ENCODE results near the gene SLC26A4. TPM values are rescaled to one million over a fixed set of nuclear protein-coding genes. Genes with fewer than 3 reads are reported as not detected.

SLC26A4 gene
- total RNA-seq, 4 donors from 2014 or later, result 0.18 to 0.27 TPM; not detected in 2

DNA sequence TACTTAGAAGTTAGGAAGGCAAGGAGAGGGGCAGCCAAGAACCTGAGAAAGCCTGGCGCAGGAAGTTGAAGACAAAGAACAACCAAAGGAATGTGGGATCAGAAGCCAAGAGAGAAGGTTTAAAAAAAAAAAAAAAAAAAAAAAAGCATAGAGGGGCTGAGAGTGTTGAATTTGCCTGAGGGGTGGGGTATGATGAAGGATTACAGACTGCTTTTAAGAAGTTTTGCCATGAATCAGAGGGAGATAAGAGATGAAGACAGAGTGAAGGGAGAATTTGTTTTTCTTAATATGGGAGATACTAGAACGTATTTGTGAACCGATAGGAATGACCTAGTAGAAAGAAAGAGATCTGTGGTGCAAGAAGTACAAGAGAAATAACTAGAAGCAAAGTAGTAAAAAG lies 6.7 kb downstream of the SLC26A4 start:
- H3K36me3 ChIP-seq, result no peaks in the 10 kb centered on the region
- no peak for DNase-seq
- TF ChIP-seq, protein P1, sequence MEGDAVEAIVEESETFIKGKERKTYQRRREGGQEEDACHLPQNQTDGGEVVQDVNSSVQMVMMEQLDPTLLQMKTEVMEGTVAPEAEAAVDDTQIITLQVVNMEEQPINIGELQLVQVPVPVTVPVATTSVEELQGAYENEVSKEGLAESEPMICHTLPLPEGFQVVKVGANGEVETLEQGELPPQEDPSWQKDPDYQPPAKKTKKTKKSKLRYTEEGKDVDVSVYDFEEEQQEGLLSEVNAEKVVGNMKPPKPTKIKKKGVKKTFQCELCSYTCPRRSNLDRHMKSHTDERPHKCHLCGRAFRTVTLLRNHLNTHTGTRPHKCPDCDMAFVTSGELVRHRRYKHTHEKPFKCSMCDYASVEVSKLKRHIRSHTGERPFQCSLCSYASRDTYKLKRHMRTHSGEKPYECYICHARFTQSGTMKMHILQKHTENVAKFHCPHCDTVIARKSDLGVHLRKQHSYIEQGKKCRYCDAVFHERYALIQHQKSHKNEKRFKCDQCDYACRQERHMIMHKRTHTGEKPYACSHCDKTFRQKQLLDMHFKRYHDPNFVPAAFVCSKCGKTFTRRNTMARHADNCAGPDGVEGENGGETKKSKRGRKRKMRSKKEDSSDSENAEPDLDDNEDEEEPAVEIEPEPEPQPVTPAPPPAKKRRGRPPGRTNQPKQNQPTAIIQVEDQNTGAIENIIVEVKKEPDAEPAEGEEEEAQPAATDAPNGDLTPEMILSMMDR (IDR thresholded peaks at IDR 0.05), result no peak
- TF ChIP-seq POLR2A (IDR thresholded peaks at IDR 0.05), result no peak
- no peak overlapping the region for H3K27ac ChIP-seq
- no peaks in the 10 kb centered on the region for H3K9me3 ChIP-seq
- no peaks in the 10 kb centered on the region for H3K27me3 ChIP-seq
- H3K4me3 ChIP-seq, result no peak overlapping the region
- no peaks in the 10 kb centered on the region for H3K4me1 ChIP-seq

DNA sequence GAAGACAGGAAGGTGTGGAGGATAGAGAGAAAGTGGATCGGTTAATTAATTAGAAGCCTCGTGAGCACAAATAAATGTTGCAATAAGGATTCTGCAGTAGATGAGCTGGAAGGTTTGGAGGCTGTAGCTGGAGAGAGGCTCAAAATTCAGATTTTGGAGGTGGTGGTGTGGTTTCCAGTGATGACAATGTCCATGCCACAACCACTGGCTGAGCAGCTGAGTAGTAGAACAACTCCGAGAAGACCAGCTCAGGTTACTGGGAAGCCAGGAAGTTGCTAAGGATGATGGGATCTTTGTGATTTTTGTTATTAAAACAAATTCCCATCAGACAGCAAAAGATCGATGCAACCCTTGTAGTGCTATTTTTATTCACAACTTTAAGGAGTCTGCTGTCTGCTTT lies 7.7 kb downstream of the SLC26A4 start:
- TF ChIP-seq POLR2A (IDR thresholded peaks at IDR 0.05), result no peak
- no peak overlapping the region for H3K27ac ChIP-seq
- no peak for DNase-seq
- no peaks in the 10 kb centered on the region for H3K9me3 ChIP-seq
- H3K27me3 ChIP-seq, result no peaks in the 10 kb centered on the region
- no peaks in the 10 kb centered on the region for H3K36me3 ChIP-seq
- no peaks in the 10 kb centered on the region for H3K4me1 ChIP-seq
- no peak overlapping the region for H3K4me3 ChIP-seq

DNA sequence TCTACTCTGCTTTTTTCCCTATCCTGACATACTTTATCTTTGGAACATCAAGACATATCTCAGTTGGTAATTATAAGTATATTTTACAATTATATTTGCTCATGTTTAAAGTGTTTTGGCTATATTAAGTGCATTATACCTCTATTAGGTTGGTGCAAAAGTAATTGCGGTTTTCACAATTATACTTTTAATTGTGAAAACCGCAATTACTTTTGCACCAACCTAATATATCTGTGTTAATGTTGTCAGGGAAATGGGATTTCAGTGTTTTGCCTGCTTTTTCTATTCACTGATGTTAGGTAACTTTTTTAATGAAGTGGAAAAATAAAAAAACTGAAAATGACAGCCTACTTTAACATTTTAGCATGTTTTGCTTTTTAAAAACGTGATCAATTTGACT lies 11.6 kb downstream of the SLC26A4 start:
- no peak overlapping the region for H3K4me3 ChIP-seq
- no peaks in the 10 kb centered on the region for H3K36me3 ChIP-seq
- no peaks in the 10 kb centered on the region for H3K27me3 ChIP-seq
- H3K27ac ChIP-seq, result no peak overlapping the region
- no peaks in the 10 kb centered on the region for H3K4me1 ChIP-seq
- H3K9me3 ChIP-seq, result no peaks in the 10 kb centered on the region
- DNase-seq, result no peak
- TF ChIP-seq, protein P1 (IDR thresholded peaks at IDR 0.05), result no peak
- TF ChIP-seq POLR2A (IDR thresholded peaks at IDR 0.05), result no peak

DNA sequence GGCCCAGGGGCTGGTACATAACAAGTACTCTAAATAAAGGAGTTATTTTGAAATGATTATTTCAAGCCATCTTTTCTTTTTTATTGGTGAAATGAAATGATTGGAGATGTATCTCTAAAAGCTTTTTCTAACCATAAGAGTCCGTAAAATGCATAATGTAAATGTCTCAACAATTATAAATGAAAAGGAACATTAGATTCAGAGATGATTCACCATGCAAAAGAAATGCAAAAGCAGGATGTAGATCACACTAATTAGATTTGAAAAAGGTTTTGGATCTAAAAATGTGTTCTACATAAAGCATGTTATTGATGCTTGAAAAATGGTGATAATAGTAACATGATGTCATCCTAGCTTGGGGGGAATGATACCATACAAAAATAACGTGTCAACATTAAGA lies 15.6 kb downstream of the SLC26A4 start:
- H3K4me1 ChIP-seq, result no peaks in the 10 kb centered on the region
- no peak for TF ChIP-seq POLR2A (IDR thresholded peaks at IDR 0.05)
- no peak overlapping the region for H3K27ac ChIP-seq
- H3K4me3 ChIP-seq, result no peak overlapping the region
- no peak for DNase-seq
- H3K27me3 ChIP-seq, result no peaks in the 10 kb centered on the region
- H3K36me3 ChIP-seq, result no peaks in the 10 kb centered on the region
- H3K9me3 ChIP-seq, result no peaks in the 10 kb centered on the region

DNA sequence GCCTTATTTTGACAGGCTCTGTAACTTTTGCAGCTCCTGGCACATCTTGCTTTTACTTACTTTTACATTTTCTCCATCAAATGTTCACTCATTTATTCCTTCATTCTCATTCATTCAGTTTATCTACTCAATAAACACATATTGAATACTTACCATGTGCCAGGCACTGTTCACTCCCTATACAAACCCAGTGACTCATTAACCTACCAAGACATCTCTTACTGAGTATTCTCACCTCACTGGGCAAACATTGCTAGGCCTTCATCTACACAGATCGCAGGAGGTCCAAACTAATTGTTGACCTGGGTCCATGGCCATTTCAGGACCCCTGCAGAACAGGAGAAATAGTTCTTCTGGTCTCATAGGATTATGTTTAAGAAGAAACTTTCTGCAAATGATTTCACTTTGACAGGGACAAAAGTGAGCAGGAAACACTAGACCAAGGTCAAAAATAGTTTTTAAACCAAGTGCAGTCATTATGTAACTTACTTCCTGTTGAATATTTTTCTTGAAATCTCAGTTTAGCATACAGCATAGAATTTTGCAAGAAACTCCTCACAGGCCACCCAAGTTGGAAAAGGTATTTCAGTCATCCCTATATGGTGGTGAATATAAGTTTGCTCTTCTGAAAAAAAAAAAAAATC lies 17.6 kb downstream of the SLC26A4 start:
- no peaks in the 10 kb centered on the region for H3K36me3 ChIP-seq
- H3K4me3 ChIP-seq, result no peak overlapping the region
- no peak for TF ChIP-seq POLR2A (IDR thresholded peaks at IDR 0.05)
- TF ChIP-seq, protein P1 (IDR thresholded peaks at IDR 0.05), result no peak
- no peak overlapping the region for H3K27ac ChIP-seq
- no peaks in the 10 kb centered on the region for H3K27me3 ChIP-seq
- no peaks in the 10 kb centered on the region for H3K9me3 ChIP-seq
- H3K4me1 ChIP-seq, result no peaks in the 10 kb centered on the region
- no peak for DNase-seq

DNA sequence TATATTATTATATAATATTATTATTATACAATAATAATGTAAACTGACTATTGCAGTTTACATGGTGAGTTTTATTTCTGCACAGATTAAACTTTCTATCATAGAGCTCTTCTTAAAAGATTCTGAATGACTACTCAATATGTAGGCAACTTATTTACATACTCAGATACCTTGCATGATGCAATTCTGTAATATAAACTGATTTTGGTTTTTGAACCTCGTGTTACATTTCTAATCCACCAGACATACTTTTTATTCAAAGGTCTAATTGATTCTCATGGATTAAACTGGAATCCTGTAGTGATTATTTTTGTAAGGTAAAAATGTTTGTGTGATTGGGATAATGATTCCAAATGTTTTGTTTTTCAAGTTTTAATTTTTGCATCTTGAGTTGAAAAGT lies 19.9 kb downstream of the SLC26A4 start:
- Histone ChIP-seq H3K4me3 (no peak overlapping the region), H3K4me1 (no peaks in the 10 kb centered on the region), H3K9me3 (no peaks in the 10 kb centered on the region), H3K27me3 (no peaks in the 10 kb centered on the region), H3K36me3 (no peaks in the 10 kb centered on the region), H3K27ac (no peak overlapping the region)
- DNase-seq, result no peak
- no peak for TF ChIP-seq POLR2A (IDR thresholded peaks at IDR 0.05)
- TF ChIP-seq, protein P1 (IDR thresholded peaks at IDR 0.05), result no peak

DNA sequence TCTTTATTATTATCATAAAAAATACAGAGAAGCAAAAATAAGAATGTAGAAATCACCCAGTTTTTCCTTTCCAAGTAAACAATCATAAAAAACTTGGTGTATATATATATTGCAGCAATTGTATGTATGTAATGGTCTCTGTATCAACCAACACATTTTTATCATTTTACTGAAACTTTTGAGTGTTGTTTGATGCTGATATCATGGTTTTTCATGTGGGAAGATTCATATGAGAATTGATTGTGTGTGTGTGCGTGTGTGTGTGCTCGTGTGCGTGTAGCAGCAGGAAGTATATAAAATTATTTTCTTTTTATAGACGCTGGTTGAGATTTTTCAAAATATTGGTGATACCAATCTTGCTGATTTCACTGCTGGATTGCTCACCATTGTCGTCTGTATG lies 22.3 kb downstream of the SLC26A4 start:
- Histone ChIP-seq H3K36me3 (no peaks in the 10 kb centered on the region), H3K9me3 (no peaks in the 10 kb centered on the region), H3K4me3 (no peak overlapping the region), H3K4me1 (no peaks in the 10 kb centered on the region), H3K27ac (no peak overlapping the region), H3K27me3 (no peaks in the 10 kb centered on the region)
- DNase-seq, result no peak
- TF ChIP-seq POLR2A (IDR thresholded peaks at IDR 0.05), result no peak
- TF ChIP-seq, protein P1 (IDR thresholded peaks at IDR 0.05), result no peak
